Stimulated activated CD4-positive, alpha-beta T cell treated with anti-CD3 and anti-CD28 coated beads, Interleukin-12 subunit alpha, Interleukin-12 subunit beta, amount 100 ng/mL, for 48 hours (primary cell): ENCODE results near the gene PROK2.

Experiments used
- DNase-seq, 3 donors: peaks; one replicate each; pipeline ENCODE4 v3.0.0-alpha.2; 2020; ENCODE audit warnings: low read depth in 2 of 3, low spot score in 1 of 3

Gene PROK2

DNA sequence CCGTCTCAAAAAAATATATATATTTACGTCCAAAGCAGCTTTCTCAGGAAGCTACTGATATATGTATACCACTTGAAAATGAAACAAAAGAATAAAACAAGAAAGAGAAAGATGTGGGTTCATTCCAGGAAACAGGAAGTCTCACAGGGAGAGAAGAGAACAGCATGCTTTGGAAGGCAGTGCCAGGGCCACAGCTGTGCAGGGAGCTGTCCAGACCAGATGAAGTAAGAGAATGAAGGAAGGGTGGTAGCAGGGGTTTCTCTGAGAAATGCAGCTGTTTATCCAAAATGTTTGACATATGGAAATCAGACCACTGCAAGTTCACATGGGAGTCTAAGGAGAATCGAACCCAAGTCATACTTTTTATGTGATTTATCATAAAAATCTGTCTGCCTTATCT lies 40.2 kb downstream of the PROK2 start:
- DNase-seq: no peak

DNA sequence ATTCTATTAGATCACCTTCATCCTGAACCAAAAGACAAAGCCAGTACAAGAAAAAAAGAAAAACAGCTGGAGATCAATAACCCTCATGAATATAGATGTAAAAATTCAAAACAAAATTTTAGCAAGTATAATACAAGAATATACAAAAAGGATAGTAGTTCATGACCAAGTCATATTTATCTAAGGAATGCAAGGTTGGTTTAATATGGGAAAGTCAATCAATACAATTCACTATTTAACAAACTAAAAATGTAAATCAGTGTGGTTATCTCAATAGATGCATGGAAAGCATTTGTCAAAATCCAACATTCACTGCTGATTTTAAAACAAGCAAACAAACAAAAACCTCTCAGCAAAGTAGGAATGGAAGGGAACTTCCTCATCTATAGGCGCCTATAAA lies 42.3 kb downstream of the PROK2 start:
- DNase-seq: no peak

DNA sequence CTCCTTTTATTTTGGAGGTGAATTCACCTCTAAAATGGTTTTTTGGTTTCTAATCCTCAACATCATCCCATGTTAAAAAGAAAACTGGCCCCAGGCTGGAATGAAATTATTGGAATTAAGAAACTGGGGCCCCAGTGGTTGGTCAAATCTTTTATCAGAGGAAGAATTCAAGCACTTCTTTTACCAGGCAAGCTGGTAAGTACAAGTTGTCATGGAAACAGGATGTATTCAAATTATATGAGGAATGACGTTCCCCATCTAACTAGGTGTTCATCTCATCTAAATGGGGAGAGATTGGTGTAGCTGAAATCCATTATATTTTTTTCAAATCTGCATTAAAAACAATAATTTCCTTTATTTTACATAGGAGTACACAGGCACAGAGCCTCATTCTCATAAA lies 50.1 kb downstream of the PROK2 start:
- DNase-seq: no peak

DNA sequence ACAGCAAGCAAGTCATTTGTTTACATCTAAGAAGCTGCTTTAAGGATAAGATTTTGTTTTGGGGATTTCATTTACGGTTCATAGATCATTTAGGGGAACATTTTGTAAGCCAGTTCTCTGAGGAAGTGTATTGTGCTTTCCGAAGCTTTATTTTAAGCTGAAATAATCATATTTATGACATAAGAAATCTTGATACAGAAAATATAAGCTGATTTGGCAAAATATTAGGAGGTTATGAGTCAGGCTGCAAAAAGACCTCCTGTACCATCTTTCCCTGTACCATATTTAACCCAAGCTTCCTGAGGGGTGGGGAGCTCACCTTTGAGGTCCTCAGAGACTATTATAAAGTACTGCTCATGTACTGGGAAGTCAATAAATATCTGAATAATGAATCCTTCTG lies 51.6 kb downstream of the PROK2 start:
- no peak for DNase-seq

DNA sequence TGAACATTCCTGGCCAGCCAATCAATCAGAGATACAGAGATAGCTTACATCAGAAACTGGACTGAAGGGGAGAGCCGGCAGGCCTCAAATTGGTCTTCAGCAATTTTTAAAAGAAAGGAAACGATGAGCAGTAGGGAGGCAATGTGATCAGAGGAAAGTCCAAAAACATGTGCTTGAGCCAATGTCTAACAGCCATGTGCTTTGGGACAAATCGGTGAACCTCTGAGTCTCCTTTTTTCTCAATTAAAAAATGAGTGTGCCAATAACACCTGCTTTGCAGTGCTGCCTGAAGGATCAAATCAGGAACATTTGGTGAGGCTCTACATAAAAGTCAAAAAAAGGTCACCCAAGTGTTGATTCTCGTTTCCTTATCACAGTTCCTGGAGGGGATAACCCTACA lies 52.3 kb downstream of the PROK2 start:
- no peak for DNase-seq

DNA sequence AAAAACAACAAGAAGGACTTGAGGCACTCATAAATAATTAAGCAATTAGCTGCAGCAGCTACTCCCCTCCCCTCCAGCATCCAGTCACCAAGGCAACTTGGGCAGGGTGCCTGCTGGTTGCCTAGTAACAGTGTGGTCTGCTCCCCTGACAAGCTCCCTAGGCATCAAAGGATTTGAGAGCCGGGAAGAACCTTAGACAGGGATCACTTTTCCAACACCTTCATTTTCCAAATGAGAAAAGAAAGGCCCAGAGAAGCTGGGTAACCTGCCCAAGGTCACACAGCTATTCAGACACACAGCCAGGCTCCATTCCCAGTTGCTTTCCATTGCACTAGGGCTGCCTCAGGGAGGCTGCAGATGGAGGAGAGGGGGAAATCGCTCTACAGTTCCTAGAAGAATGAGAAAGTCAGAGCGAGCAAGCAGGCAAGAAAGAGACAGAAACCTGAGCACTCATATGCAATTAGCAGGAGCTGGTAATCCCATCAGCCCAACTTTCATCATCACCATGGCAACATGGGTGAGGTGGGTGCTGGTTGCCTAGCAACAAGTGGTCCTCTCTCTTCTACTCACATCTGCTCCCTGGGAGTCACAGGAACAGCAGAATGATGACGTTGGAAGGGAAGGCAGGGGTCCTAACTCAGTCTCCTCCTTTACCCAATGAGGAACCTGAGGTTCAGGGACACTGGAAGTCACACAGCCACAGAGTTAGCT lies 56.2 kb downstream of the PROK2 start:
- no peak for DNase-seq

DNA sequence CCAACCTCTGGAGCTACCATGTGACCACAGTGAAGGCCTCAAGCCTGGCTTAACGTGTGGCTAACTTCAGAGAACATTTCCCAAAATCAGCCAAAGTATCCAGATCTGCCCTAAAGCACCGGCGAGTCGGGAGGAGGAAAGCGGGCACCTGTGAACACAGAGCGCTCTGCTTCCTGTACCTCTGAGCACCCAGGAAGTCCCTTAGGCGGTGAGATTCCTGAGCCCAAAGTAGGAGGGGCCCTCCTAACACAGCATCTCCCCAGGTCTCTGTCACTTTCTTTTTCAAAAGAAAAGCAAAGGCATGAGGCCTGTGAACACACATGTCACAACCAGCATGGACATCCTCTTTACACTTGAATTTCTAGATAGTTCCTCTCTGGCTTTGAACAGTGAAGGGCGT lies 58.8 kb downstream of the PROK2 start:
- no peak for DNase-seq

DNA sequence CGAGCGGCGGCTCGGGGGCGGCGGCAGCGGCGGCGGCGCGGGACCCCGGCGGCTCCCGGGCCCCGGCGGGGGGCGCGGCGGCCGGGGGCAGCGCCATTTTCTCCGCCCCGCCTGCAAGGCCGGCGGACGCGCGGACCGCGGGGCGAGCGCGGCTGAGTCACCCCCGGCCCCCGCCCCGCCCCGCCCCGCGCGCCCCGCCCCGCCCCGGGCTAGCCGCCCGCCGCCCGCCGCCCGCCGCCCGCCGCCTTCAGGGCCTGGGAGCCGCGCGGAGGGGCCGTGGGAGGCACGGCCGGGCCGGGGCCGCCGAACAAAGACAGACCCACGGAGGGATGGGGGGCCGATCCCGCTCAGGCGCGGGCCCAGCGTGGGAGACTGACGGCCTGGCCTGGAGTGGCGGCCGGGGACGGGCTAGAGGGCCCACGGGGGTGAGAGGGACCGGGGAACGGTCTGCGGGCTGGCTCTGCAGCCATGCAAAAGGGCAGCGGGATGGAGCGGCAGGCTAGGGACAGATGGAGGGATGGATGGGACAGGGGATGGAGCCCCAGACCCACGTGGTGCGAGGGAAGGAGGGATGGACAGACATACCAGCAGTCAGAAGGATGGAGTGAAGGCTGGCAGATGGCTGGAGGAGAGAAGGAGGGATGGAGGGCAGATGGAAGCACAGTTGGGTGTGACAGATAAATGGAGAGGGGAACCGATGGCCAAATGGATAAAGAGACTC lies 59.5 kb downstream of the PROK2 start, which contains the start of gene EIF4E3:
Gene EIF4E3, minus strand, starts transcription at position 132 of the 721 bp plus-strand sequence. Its CDS starts 35 bp downstream, at position 97.
- no peak for DNase-seq

DNA sequence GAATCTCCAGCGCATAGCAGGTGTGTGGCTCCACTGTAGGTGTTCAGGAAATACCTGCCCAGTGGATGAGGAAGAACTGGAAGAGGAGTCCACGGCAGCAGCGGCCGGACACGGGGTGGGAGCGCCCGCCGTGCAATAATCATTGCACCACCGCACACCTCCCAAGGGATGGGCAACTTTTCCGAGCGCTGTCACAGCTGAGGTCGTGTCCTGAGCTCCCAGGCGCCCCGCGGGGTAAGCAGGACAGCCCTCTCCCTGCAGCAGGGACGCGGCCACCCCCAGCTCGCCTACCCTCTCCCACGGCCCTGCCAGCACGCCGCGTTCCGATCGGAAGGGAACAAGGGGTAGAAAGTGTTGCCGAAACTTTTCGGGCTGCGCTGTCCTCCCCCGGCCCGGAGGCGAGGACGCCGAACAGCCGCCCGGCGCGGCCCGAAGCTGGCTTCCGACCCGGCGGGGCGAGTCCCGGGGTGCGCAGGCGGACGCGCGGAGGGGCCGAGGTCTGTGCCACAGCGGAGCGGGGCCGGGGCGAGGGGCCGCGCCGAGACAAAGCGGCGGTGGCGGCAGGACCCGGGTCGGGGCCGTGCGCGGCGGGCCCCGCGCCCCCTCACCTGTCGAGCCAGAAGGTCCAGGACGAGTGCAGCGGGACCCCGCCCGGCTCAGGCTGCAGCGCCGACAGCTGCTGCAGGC lies 60.2 kb downstream of the PROK2 start:
- no peak for DNase-seq

DNA sequence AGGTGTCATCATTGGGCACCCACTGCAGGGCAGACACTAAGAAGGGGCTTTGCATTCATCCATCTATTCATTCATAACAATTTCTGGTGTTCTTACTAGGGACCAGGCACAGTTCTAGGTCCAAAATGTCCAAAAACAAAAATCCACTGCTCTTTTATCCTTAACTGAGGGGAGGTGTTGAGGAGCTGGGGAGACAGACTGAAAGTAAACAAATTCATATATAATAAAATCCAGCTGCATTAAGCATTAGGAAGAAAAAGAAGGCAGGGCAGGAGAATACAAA lies 60.8 kb downstream of the PROK2 start:
- DNase-seq: no peak

DNA sequence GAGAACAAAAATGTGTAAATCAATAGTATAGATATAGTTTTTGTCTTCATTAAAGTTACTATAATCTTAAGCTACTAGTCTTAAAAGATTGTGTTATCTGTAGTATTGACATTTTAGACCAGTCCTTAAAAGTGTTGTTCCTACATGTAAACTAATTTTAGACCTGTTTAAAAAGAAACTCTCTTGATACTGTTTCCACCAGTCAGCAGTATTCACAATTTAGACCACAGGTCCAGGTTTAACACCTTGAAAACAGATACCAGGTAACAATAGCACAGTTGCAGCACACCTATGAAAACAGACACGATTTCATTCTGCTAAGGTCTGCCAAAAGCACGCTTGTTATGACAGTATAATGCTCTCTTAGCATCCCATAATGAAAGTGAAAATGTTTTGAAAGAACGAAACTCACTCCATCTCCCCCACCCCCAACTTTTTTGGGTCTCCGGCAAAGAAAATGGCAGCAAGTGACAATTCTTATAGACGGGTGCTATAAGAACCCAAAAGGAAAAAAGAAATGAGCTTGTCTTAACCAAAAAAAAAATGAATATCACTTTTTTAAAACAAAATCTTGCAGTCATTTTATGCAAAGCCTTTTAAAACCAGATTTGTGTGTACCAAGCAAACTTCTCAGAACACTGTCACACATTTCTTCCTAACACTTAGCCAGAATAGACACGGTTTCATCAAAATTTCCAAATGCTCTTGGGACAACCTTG lies 61.3 kb downstream of the PROK2 start:
- peak in 2 of 3 donors; percentile 37 to 53 for DNase-seq

DNA sequence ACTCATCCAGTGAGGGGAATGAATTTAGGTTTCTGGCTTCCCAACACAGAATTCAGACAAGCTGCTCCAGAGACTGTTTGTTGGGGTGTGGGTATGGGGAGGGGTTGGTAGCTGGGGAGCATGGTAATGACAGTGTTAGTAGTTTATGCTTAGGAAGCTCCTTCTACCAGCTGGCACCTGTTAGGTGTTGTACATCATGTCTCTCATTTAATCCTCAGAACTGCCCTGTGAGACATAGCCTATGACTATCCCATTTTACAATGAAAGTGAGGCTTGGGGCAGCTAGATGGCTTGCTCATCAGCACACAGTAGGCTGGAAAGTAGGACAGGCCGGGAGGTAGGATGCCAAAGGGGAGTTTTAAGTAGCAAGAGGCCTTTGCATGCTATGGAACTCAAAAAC lies 62.3 kb downstream of the PROK2 start:
- no peak for DNase-seq
